OCI-LY1 (cell line): ENCODE measurements around the gene ICAM1.

ENCODE experiments used
- EZH2 ChIP-seq: fragments of 200-600 bp; sonication (generic), shearing (Covaris generic); IDR thresholded peaks from 2 replicates; pipeline ENCODE4 v1.8.0; 2017; ENCODE audit warnings: borderline replicate concordance, mixed run types, mild to moderate bottlenecking, antibody characterized with exemption, low read length, moderate library complexity, mixed read lengths
- TF ChIP-seq, protein P1 (sequence below): fragments of 200-600 bp; sonication (generic), shearing (Covaris generic); IDR thresholded peaks from 2 replicates; pipeline ENCODE4 v1.5.1; 2017; ENCODE audit warnings: mild to moderate bottlenecking, antibody characterized with exemption, low read length, moderate library complexity, mixed read lengths

DNA sequence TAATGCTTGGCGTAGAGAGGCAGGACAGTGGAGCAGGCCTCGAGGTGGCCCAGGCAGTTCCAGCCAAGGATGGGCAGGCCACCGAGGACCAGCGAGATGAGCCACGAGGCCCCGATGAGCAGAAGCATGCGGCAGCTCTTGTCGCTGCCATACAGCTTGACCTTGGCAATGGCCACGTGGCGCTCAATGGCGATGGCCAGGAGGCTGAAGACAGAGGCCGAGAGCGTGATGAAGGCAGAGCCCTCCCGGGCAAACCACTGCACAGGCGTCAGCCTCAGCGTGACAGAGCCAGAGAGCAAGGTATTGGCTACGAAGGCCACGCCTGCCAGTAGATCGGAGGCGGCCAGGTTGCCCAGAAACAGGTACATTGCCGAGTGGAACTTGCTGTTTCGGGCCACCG is 46.6 kb upstream of the ICAM1 start:
- TF ChIP-seq, protein P1, sequence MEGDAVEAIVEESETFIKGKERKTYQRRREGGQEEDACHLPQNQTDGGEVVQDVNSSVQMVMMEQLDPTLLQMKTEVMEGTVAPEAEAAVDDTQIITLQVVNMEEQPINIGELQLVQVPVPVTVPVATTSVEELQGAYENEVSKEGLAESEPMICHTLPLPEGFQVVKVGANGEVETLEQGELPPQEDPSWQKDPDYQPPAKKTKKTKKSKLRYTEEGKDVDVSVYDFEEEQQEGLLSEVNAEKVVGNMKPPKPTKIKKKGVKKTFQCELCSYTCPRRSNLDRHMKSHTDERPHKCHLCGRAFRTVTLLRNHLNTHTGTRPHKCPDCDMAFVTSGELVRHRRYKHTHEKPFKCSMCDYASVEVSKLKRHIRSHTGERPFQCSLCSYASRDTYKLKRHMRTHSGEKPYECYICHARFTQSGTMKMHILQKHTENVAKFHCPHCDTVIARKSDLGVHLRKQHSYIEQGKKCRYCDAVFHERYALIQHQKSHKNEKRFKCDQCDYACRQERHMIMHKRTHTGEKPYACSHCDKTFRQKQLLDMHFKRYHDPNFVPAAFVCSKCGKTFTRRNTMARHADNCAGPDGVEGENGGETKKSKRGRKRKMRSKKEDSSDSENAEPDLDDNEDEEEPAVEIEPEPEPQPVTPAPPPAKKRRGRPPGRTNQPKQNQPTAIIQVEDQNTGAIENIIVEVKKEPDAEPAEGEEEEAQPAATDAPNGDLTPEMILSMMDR, result no peak
- TF ChIP-seq EZH2, result no peak
